K562 (cell line): ENCODE data around the gene VANGL1. TPM values are rescaled to one million over a fixed set of nuclear protein-coding genes. Genes with fewer than 3 reads are reported as not detected.

Source experiments
- ATAC-seq: fragments of 200-7000 bp; cut with Tn5 transposase; 3 replicates; pipeline ENCODE4 v1.9.1; 2020; ENCODE audit warnings: moderate library complexity
- BruUV-seq: library from RNA; stranded (reverse); fragments of 400-500 nt; replicated peaks from 2 replicates; lab custom pipeline; 2021; lab: Mats Ljungman, UMichigan
- CTCF ChIA-PET: fragments of 300-600 bp; formaldehyde crosslinking; extraction: SDS; loops from one replicate; lab custom pipeline; 2021; ENCODE audit warnings: low intra/inter-chr PET ratio; lab: Yijun Ruan, JAX
- POLR2A ChIA-PET: fragments of 300-600, 350-650 bp; sonication (Branson Sonifier 250); formaldehyde crosslinking; extraction: SDS; loops from one replicate; lab custom pipeline; 2021; ENCODE audit warnings: antibody characterized with exemption, inconsistent platforms; lab: Yijun Ruan, JAX
- DNase-seq, 4 experiments: peaks; one replicate each; pipeline versions ENCODE4 v3.0.0 to v3.0.0-alpha.2; 2011 to 2018; ENCODE audit warnings: low spot score in 3 of 4, mixed read lengths in 3 of 4; ENCODE audit errors: extremely low read depth in 1 of 4
- FAIRE-seq: peaks from 2 replicates; lab custom pipeline; 2011; peaks lifted over from hg19 to GRCh38; lab: Jason Lieb, UNC
- H2AFZ ChIP-seq: 2 replicates; pipeline ENCODE4 v1.6.0; 2011; ENCODE audit warnings: low read depth, low read length, control low read depth, inconsistent platforms
- H3K27ac ChIP-seq: fragments of 200-600 bp; 3 replicates; pipeline ENCODE4 v1.8.0; 2011; ENCODE audit warnings: low read depth, mild to moderate bottlenecking, control low read depth, inconsistent platforms, low read length, moderate library complexity, mixed read lengths; ENCODE audit errors: extremely low read depth
- H3K27me3 ChIP-seq, 2 experiments: fragments of 300-600 bp in 1 of 2; 2 replicates in 1 of 2; 3 replicates in 1 of 2; pipeline versions ENCODE4 v1.6.0 to v1.8.0; 2011; ENCODE audit warnings: inconsistent platforms in 2 of 2, low read length in 2 of 2, mild to moderate bottlenecking in 1 of 2, mixed read lengths in 1 of 2, moderate library complexity in 1 of 2; ENCODE audit not compliant: control insufficient read depth in 2 of 2, insufficient read depth in 2 of 2
- H3K36me3 ChIP-seq: fragments of 300-600 bp; 3 replicates; pipeline ENCODE4 v1.8.0; 2011; ENCODE audit warnings: mild to moderate bottlenecking, low read length, inconsistent platforms; ENCODE audit not compliant: control insufficient read depth, insufficient read depth
- H3K4me1 ChIP-seq, 2 experiments: fragments of 200-600 bp in 1 of 2; replicated peaks in 1 of 2; 2 replicates in 1 of 2; 3 replicates in 1 of 2; pipeline versions ENCODE4 v1.5.1 to v1.8.0; 2011; ENCODE audit warnings: inconsistent platforms in 2 of 2, low read length in 2 of 2, mild to moderate bottlenecking in 1 of 2, mixed read lengths in 1 of 2, moderate library complexity in 1 of 2; ENCODE audit not compliant: control insufficient read depth in 2 of 2, insufficient read depth in 2 of 2
- H3K4me2 ChIP-seq: 2 replicates; pipeline ENCODE4 v1.6.1; 2011; ENCODE audit warnings: low read length, control low read depth, inconsistent platforms, mixed read lengths; ENCODE audit not compliant: insufficient read depth
- H3K4me3 ChIP-seq: fragments of 200-600 bp; sonication (generic), shearing (Covaris generic); 2 replicates; pipeline ENCODE4 v1.5.1; 2016; ENCODE audit warnings: control low read depth, inconsistent platforms
- H3K79me2 ChIP-seq: fragments of 200-600 bp; 3 replicates; pipeline ENCODE4 v1.8.0; 2011; ENCODE audit warnings: low read length, inconsistent platforms; ENCODE audit not compliant: control insufficient read depth, insufficient read depth
- H3K9ac ChIP-seq, 2 experiments: 2 replicates each; pipeline versions ENCODE4 v1.6.0 to v1.6.1; 2011; ENCODE audit warnings: low read depth in 2 of 2, low read length in 2 of 2, control low read depth in 1 of 2, inconsistent platforms in 1 of 2, mild to moderate bottlenecking in 1 of 2, mixed read lengths in 1 of 2; ENCODE audit not compliant: insufficient read depth in 1 of 2
- H3K9me1 ChIP-seq: one replicate; pipeline ENCODE4 v1.6.0; 2011; ENCODE audit warnings: inconsistent platforms, mild to moderate bottlenecking, low read length, moderate library complexity; ENCODE audit not compliant: control insufficient read depth, insufficient read depth
- H3K9me3 ChIP-seq: replicated peaks from 2 replicates; pipeline ENCODE4 v1.5.1; 2011; ENCODE audit warnings: low read depth, low read length, inconsistent platforms; ENCODE audit not compliant: control insufficient read depth, insufficient read depth
- H4K20me1 ChIP-seq: replicated peaks from 2 replicates; pipeline ENCODE4 v1.6.1; 2011; ENCODE audit warnings: low read length, inconsistent platforms, mixed read lengths; ENCODE audit not compliant: control insufficient read depth, insufficient read depth
- ARNT ChIP-seq, 2 experiments: fragments of 450-650 bp; IDR thresholded peaks; 2 replicates each; pipeline ENCODE4 v1.6.1; 2016; ENCODE audit warnings: mild to moderate bottlenecking in 1 of 2
- CHD2 ChIP-seq: IDR thresholded peaks from 2 replicates; pipeline ENCODE4 v1.6.1; 2011; ENCODE audit warnings: low read depth, low read length
- FOSL1 ChIP-seq: fragments of 200-800 bp; sonication (Bioruptor generic); conservative IDR thresholded peaks from 2 replicates; pipeline ENCODE4 v1.6.1; 2016; ENCODE audit warnings: missing genetic modification characterization, missing compliant biosample characterization
- FOXJ3 ChIP-seq: sonication (generic); formaldehyde crosslinking; IDR thresholded peaks from 2 replicates; pipeline ENCODE4 v1.4.0; 2020; ENCODE audit warnings: mild to moderate bottlenecking, missing genetic modification reagents
- HMGN3 ChIP-seq: IDR thresholded peaks from 2 replicates; pipeline ENCODE4 v1.6.1; 2011; ENCODE audit warnings: borderline replicate concordance, low read depth, mild to moderate bottlenecking, mixed read lengths, low read length; ENCODE audit not compliant: insufficient read length; ENCODE audit errors: extremely low read depth
- HNRNPL ChIP-seq: fragments of 200-400 bp; formaldehyde crosslinking; IDR thresholded peaks from 2 replicates; pipeline ENCODE4 v1.6.1; 2017; ENCODE audit warnings: low read depth, mild to moderate bottlenecking, low read length
- HOXB6 ChIP-seq: fragments of 250-450 bp; sonication (Bioruptor Pico); IDR thresholded peaks from 2 replicates; pipeline ENCODE4 v1.5.1; 2022; ENCODE audit warnings: mild to moderate bottlenecking, borderline replicate concordance
- MYC ChIP-seq, 2 experiments: fragments of 250-450 bp in 1 of 2; sonication (Bioruptor Pico) in 1 of 2; IDR thresholded peaks; 2 replicates each; pipeline versions ENCODE4 v1.5.1 to v1.6.1; 2012 to 2021; ENCODE audit warnings: low read depth in 2 of 2, borderline replicate concordance in 1 of 2, improper control_type of control experiment in 1 of 2, low read length in 1 of 2, mild to moderate bottlenecking in 1 of 2, moderate library complexity in 1 of 2
- THRA ChIP-seq: fragments of 450-650 bp; IDR thresholded peaks from 2 replicates; pipeline ENCODE4 v1.6.1; 2017; ENCODE audit warnings: mild to moderate bottlenecking, moderate library complexity
- ZBTB1 ChIP-seq: sonication (generic); formaldehyde crosslinking; IDR thresholded peaks from 2 replicates; pipeline ENCODE4 v1.8.1; 2023; ENCODE audit warnings: missing genetic modification reagents, low read depth, mild to moderate bottlenecking, borderline replicate concordance
- ZC3H4 ChIP-seq: sonication (generic); formaldehyde crosslinking; IDR thresholded peaks from 2 replicates; pipeline ENCODE4 v1.9.0; 2021; ENCODE audit warnings: missing genetic modification reagents, borderline replicate concordance
- ZNF274 ChIP-seq: IDR thresholded peaks from 2 replicates; pipeline ENCODE4 v1.6.1; 2011; ENCODE audit warnings: low read depth, mild to moderate bottlenecking, low read length, moderate library complexity, borderline replicate concordance
- ZNF583 ChIP-seq: fragments of 250-450 bp; sonication (Bioruptor Pico); IDR thresholded peaks from 2 replicates; pipeline ENCODE4 v1.4.0; 2020
- WGBS: fragments of 100-300 bp; shearing (Covaris generic); methylation state at CpG from one replicate; pipeline ENCODE4 v1.1.6; 2016; ENCODE audit warnings: low coverage, mixed read lengths; ENCODE audit not compliant: insufficient coverage; ENCODE audit errors: missing lambda C conversion rate; 5-methylcytosine and 5-hydroxymethylcytosine counted together
- in situ Hi-C: fragments of 300-500 bp; cut with MboI; formaldehyde crosslinking; loops from 4 replicates; pipeline ENCODE4 v1.15.0; 2018; ENCODE audit warnings: inconsistent platforms, mixed read lengths
- intact Hi-C: fragments of 100-400 bp; cut with micrococcal nuclease; formaldehyde crosslinking; loops from 2 replicates; pipeline ENCODE4 v1.14.2; 2022
- polyA plus RNA-seq, 8 experiments: library from polyadenylated mRNA; depleted of rRNA in 4 of 8; stranded (reverse) in 5 of 8; unstranded in 3 of 8; fragments of >200 nt; fragmentation: Nextera tagmentation in 2 of 8; fragmentation: Illumina TruSeq in 1 of 8; extraction: Ambion mirVana in 2 of 8; extraction: Trizol in 1 of 8; gene quantifications; 2 replicates each; pipeline versions ENCODE4 v1.2.1 to v1.2.3, GENCODE V29; 2011 to 2014; ENCODE audit warnings: inconsistent platforms in 1 of 8, missing spikeins in 1 of 8
- total RNA-seq, 7 experiments: library from RNA; depleted of rRNA in 6 of 7; stranded (reverse); fragments of >200 nt in 6 of 7; fragmentation: Illumina TruSeq in 2 of 7; extraction: Trizol in 2 of 7; gene quantifications; 2 replicates each; pipeline versions ENCODE4 v1.2.1 to v1.2.3, GENCODE V29; 2011 to 2021; ENCODE audit warnings: low replicate concordance in 1 of 7
- TF ChIP-seq, protein P1 (sequence below): fragments of 250-450 bp; sonication (Bioruptor Pico); IDR thresholded peaks from 2 replicates; pipeline ENCODE4 v1.9.0; 2021; ENCODE audit warnings: mild to moderate bottlenecking, inconsistent platforms
- TF ChIP-seq, protein P2 (sequence below): IDR thresholded peaks from 2 replicates; pipeline ENCODE4 v1.6.1; 2011; ENCODE audit not compliant: insufficient read length; ENCODE audit errors: extremely low read depth
- TF ChIP-seq, protein P3 (sequence below): fragments of 450-650 bp; IDR thresholded peaks from 2 replicates; pipeline ENCODE4 v1.6.1; 2016

VANGL1 gene
- total and polyA plus RNA-seq, 9 of the 15 experiments (the other 6 are each of a cell fraction or from before 2014, with no cell fraction given) = 0.90 to 12.8 (median 9.6) TPM

DNA sequence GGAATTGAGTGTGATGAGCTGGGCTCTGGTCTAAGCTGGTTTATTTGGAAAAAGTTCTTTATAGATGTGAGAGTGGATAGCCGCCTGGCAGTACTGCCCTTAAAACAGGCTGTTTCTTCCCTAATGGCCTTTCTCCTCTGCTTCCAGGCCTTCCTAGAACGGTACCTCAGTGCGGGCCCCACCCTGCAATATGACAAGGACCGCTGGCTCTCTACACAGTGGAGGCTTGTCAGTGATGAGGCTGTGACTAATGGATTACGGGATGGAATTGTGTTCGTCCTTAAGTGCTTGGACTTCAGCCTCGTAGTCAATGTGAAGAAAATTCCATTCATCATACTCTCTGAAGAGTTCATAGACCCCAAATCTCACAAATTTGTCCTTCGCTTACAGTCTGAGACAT lies 49.2 kb downstream of the VANGL1 start:
- DNase-seq (no peak), ATAC-seq (no peak), FAIRE-seq (no peak)
- no peak overlapping the region for H3K9ac ChIP-seq
- no peaks in the 10 kb centered on the region for H3K9me3 ChIP-seq
- intact Hi-C loops (no loop called here), in situ Hi-C loops (no loop called here)
- WGBS = 88% methylated on average over 8 of the region's 8 CpGs
- H3K4me3 ChIP-seq = no peak overlapping the region
- BruUV-seq = no TSS peak
- no peak overlapping the region for H2AFZ ChIP-seq
- H4K20me1 ChIP-seq = no peaks in the 10 kb centered on the region
- H3K36me3 ChIP-seq = peaks cover 40% of the 10 kb centered on the region; the same call in 2 of the 3 replicates
- no peak overlapping the region for H3K4me2 ChIP-seq
- POLR2A ChIA-PET = interaction anchor here (1.1 kb wide), 1 partner anchor 10 kb away, joined by 3 read pairs; no protein-coding TSS in a partner anchor
- CTCF ChIA-PET = no interaction called here
- H3K79me2 ChIP-seq = no peaks in the 10 kb centered on the region
- TF ChIP-seq MYC (IDR thresholded peaks at IDR 0.05; ENCODE audit: low read depth, low read length) = no peak
- no peak for TF ChIP-seq MYC (CRISPR knock-in tag; IDR thresholded peaks at IDR 0.05; ENCODE audit: borderline replicate concordance, low read depth)
- TF ChIP-seq THRA = no peak
- no peak for TF ChIP-seq FOXJ3
- TF ChIP-seq, protein P1, sequence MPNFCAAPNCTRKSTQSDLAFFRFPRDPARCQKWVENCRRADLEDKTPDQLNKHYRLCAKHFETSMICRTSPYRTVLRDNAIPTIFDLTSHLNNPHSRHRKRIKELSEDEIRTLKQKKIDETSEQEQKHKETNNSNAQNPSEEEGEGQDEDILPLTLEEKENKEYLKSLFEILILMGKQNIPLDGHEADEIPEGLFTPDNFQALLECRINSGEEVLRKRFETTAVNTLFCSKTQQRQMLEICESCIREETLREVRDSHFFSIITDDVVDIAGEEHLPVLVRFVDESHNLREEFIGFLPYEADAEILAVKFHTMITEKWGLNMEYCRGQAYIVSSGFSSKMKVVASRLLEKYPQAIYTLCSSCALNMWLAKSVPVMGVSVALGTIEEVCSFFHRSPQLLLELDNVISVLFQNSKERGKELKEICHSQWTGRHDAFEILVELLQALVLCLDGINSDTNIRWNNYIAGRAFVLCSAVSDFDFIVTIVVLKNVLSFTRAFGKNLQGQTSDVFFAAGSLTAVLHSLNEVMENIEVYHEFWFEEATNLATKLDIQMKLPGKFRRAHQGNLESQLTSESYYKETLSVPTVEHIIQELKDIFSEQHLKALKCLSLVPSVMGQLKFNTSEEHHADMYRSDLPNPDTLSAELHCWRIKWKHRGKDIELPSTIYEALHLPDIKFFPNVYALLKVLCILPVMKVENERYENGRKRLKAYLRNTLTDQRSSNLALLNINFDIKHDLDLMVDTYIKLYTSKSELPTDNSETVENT (CRISPR knock-in tag) = no peak
- no peak for TF ChIP-seq ZNF274
- TF ChIP-seq HMGN3 = no peak
- no peak for TF ChIP-seq CHD2
- TF ChIP-seq ARNT (IDR thresholded peaks at IDR 0.05) = no peak
- TF ChIP-seq ZNF583 = no peak
- no peak for TF ChIP-seq ZBTB1
- TF ChIP-seq ZC3H4 (CRISPR knock-in tag) = no peak
- TF ChIP-seq, protein P2, sequence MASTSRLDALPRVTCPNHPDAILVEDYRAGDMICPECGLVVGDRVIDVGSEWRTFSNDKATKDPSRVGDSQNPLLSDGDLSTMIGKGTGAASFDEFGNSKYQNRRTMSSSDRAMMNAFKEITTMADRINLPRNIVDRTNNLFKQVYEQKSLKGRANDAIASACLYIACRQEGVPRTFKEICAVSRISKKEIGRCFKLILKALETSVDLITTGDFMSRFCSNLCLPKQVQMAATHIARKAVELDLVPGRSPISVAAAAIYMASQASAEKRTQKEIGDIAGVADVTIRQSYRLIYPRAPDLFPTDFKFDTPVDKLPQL = no peak
- TF ChIP-seq FOSL1 (tag) = no peak
- TF ChIP-seq HNRNPL = no peak
- TF ChIP-seq, protein P3, sequence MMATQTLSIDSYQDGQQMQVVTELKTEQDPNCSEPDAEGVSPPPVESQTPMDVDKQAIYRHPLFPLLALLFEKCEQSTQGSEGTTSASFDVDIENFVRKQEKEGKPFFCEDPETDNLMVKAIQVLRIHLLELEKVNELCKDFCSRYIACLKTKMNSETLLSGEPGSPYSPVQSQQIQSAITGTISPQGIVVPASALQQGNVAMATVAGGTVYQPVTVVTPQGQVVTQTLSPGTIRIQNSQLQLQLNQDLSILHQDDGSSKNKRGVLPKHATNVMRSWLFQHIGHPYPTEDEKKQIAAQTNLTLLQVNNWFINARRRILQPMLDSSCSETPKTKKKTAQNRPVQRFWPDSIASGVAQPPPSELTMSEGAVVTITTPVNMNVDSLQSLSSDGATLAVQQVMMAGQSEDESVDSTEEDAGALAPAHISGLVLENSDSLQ = no peak
- no peak for TF ChIP-seq HOXB6 (CRISPR knock-in tag)
- H3K9me1 ChIP-seq = no peaks in the 10 kb centered on the region
- H3K27me3 ChIP-seq = 0 out of 5 replicates have a peak, but pooled peaks cover 0 to 1% of the 10 kb centered on the region in 2 experiments
- no peaks in the 10 kb centered on the region for H3K4me1 ChIP-seq
- H3K27ac ChIP-seq = no peak overlapping the region
